ENCODE results near the gene LHFPL2.

GRCh38 chr5:78649211-78649695 is 681 bp upstream of the LHFPL2 start:
- no peak for TF ChIP-seq CTCF (conservative IDR thresholded peaks at IDR 0.05; ENCODE audit: low read depth in 2 of 2)
- TF ChIP-seq EZH2 (IDR thresholded peaks at IDR 0.05; ENCODE audit: low read depth, unreplicated experiment) = no peak
- no peak for TF ChIP-seq POLR2AphosphoS5 (IDR thresholded peaks at IDR 0.05; ENCODE audit: low read depth)
- no peak for TF ChIP-seq ZNF331 (CRISPR knock-in tag; IDR thresholded peaks at IDR 0.05; ENCODE audit: low read depth)
- no peak for TF ChIP-seq EZH2phosphoT487 (IDR thresholded peaks at IDR 0.05; ENCODE audit: unreplicated experiment)
- no peak for TF ChIP-seq ETS1 (IDR thresholded peaks at IDR 0.05)
- TF ChIP-seq REST (IDR thresholded peaks at IDR 0.05; ENCODE audit: unreplicated experiment) = no peak
- TF ChIP-seq JUNB (IDR thresholded peaks at IDR 0.05; ENCODE audit: unreplicated experiment) = no peak
- TF ChIP-seq NANOG (IDR thresholded peaks at IDR 0.05; ENCODE audit: borderline replicate concordance) = no peak
- TF ChIP-seq ZNF462 (CRISPR knock-in tag; IDR thresholded peaks at IDR 0.05) = no peak
- TF ChIP-seq ZNF114 (CRISPR knock-in tag; IDR thresholded peaks at IDR 0.05) = no peak
- TF ChIP-seq STAT1 (IDR thresholded peaks at IDR 0.05; ENCODE audit: unreplicated experiment) = no peak
- no peak for TF ChIP-seq CREB1 (CRISPR knock-in tag; IDR thresholded peaks at IDR 0.05; ENCODE audit: low read depth)
